ENCODE results near the gene DTX2. TPM values are rescaled to one million over a fixed set of nuclear protein-coding genes. Genes with fewer than 3 reads are reported as not detected.
A peak's percentile ranks its signal among the peaks of the same experiment; 100 is the strongest.
"Not testable (repeated sequence)": the region's sequence is repeated elsewhere in the genome, so short reads cannot be mapped to it uniquely, and the experiment has no call there.

The DTX2 gene
- total RNA-seq, 1 donor from 2014 or later, result 36.5 TPM

GRCh38 chr7:76425156-76425555 is 36.4 kb upstream of the DTX2 start:
- intact Hi-C loops (cut with DNase I), result no loop called here
- no peaks in the 10 kb centered on the region for H3K27me3 ChIP-seq (ENCODE audit: low read depth)
- no peaks in the 10 kb centered on the region for H3K36me3 ChIP-seq
- TF ChIP-seq CTCF (IDR thresholded peaks at IDR 0.05), result no peak
- no peak for ATAC-seq
- no peak overlapping the region for H3K4me3 ChIP-seq
- H3K27ac ChIP-seq, result no peak overlapping the region
- H3K9me3 ChIP-seq, result no peaks in the 10 kb centered on the region
- H3K4me1 ChIP-seq, result no peaks in the 10 kb centered on the region
- no peak for DNase-seq

- H3K9me3 ChIP-seq; ATAC-seq; DNase-seq; intact Hi-C loops (cut with DNase I); H3K4me1 ChIP-seq; H3K36me3 ChIP-seq; H3K4me3 ChIP-seq; H3K27me3 ChIP-seq (ENCODE audit: low read depth); H3K27ac ChIP-seq: not testable (repeated sequence)
Measured at GRCh38 chr7:76425558-76425957, 36.0 kb upstream of the DTX2 start.

GRCh38 chr7:76426246-76426645 is 35.3 kb upstream of the DTX2 start:
- intact Hi-C loops (cut with DNase I), result no loop called here
- DNase-seq (no peak), ATAC-seq (no peak)
- TF ChIP-seq CTCF (IDR thresholded peaks at IDR 0.05), result no peak
- Histone ChIP-seq H3K36me3 (no peaks in the 10 kb centered on the region), H3K9me3 (no peaks in the 10 kb centered on the region), H3K27ac (no peak overlapping the region), H3K4me3 (no peak overlapping the region), H3K4me1 (no peaks in the 10 kb centered on the region), H3K27me3 (ENCODE audit: low read depth) (no peaks in the 10 kb centered on the region)

GRCh38 chr7:76427635-76428034 is 33.9 kb upstream of the DTX2 start:
- intact Hi-C loops (cut with DNase I), result no loop called here
- Histone ChIP-seq H3K4me1 (no peaks in the 10 kb centered on the region), H3K36me3 (no peaks in the 10 kb centered on the region), H3K9me3 (no peaks in the 10 kb centered on the region), H3K27ac (no peak overlapping the region), H3K4me3 (no peak overlapping the region), H3K27me3 (ENCODE audit: low read depth) (no peaks in the 10 kb centered on the region)
- ATAC-seq, result no peak
- TF ChIP-seq CTCF (IDR thresholded peaks at IDR 0.05), result no peak
- DNase-seq, result no peak

- Histone ChIP-seq H3K9me3 (no peaks in the 10 kb centered on the region), H3K4me1 (no peaks in the 10 kb centered on the region), H3K27me3 (ENCODE audit: low read depth) (no peaks in the 10 kb centered on the region), H3K36me3 (no peaks in the 10 kb centered on the region), H3K27ac (no peak overlapping the region), H3K4me3 (no peak overlapping the region)
- DNase-seq, result no peak
- no peak for TF ChIP-seq CTCF (IDR thresholded peaks at IDR 0.05)
- intact Hi-C loops (cut with DNase I), result no loop called here
- no peak for ATAC-seq
Measured at GRCh38 chr7:76428149-76428823, 33.2 kb upstream of the DTX2 start.

GRCh38 chr7:76428868-76429805 is 32.4 kb upstream of the DTX2 start:
- Histone ChIP-seq H3K27ac (no peak overlapping the region), H3K4me1 (no peaks in the 10 kb centered on the region), H3K4me3 (no peak overlapping the region), H3K36me3 (no peaks in the 10 kb centered on the region), H3K27me3 (ENCODE audit: low read depth) (no peaks in the 10 kb centered on the region), H3K9me3 (no peaks in the 10 kb centered on the region)
- ATAC-seq (peak; percentile 18 to 45), DNase-seq (no peak)
- intact Hi-C loops (cut with DNase I), result no loop called here
- no peak for TF ChIP-seq CTCF (IDR thresholded peaks at IDR 0.05)

Measured in lower lobe of right lung (tissue), 2 donors.